Amniotic stem cell (primary cell): ENCODE results near the gene TRAPPC10.

Experiments used
- DNase-seq: peaks from one replicate; lab custom pipeline; 2025; lab: John Stamatoyannopoulos, UW

The TRAPPC10 gene

DNA sequence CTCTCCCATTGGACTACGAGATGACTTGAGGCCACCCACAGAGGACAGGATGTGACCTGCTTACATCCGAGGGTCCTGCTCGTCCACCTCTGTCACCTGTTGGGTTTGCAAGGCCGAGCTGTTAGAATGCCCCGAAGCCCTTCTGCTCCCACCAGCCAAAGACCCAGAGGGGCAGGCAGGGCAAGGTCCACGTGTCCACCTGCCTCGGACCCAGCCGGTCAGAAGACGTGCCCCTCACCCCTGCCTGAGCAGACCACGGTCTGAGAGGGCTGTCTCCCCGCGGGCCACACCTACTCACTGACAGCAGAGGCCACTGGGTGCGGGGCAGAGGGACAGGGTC lies 30.3 kb upstream of the TRAPPC10 start:
- DNase-seq, result no peak

DNA sequence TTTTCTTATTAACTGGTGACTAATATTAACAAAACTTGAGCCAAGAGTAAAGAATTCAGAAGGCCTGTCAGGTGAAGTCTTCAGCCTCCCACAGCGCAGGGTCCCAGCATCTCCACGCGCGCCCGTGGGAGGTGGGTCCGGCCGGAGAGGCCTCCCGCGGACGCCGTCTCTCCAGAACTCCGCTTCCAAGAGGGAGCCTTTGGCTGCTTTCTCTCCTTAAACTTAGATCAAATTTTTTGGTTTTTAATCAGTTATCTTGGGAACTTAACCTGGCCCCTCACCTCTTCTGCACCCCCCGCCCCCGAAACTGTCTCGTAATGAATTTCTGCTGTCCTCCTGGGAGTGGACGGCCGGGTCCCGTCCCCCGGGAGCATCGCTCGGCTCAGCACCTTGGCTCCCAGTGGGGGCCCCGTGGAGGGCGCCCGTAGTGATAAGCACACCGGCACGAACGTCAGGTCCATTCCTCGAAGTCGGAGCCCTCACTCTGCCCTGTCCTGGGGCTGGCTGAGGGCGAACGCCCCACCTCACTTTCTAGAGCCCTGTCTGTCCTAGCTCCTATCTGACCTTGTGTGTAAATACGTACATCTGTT lies 29.5 kb upstream of the TRAPPC10 start:
- no peak for DNase-seq

DNA sequence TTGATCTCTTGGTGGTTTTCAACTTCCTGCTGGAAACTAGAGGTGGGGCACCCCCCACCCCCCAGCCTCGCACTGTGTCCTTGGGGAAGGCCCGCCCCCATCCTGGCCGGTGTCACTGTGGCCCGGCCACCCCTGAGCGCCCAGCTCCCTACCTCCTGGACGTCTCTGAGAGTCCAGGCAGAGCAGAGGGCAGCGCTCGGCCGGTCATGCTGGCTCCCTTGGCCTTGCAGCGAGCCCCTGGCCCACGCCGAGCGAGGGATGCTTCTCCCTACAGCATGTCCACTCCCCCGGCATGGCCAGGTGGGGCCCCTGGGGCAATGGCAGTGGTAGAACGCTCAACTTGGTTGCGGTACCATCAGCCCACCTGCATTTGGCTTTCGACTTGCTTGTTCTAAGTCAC lies 28.7 kb upstream of the TRAPPC10 start:
- DNase-seq, result no peak

DNA sequence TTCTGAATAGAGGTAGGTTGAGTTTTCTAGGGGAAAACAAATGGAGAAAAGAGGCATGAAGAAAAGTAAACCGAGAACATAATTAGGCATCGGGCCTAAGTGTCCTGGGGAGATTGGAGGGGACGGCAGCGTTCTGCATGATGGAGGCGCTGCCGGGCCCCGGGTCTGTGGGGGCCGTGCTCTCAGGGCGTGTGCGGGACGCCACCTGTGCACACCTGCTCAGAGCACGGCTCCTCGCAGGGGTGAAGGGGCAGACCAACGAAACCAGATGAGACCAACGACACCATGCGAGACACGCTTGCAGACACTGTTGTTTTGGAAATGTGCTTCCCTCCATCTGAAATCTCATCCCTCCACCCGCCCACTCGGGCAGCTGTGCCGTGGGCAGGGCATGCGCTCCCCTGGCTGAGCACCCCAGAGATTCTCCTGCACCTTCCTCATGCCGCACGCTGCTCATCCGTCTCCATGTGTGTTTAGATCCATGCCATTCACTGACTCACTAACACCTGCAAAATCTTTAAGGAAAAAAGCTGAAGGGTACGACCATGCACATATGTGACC lies 28.2 kb upstream of the TRAPPC10 start:
- no peak for DNase-seq

DNA sequence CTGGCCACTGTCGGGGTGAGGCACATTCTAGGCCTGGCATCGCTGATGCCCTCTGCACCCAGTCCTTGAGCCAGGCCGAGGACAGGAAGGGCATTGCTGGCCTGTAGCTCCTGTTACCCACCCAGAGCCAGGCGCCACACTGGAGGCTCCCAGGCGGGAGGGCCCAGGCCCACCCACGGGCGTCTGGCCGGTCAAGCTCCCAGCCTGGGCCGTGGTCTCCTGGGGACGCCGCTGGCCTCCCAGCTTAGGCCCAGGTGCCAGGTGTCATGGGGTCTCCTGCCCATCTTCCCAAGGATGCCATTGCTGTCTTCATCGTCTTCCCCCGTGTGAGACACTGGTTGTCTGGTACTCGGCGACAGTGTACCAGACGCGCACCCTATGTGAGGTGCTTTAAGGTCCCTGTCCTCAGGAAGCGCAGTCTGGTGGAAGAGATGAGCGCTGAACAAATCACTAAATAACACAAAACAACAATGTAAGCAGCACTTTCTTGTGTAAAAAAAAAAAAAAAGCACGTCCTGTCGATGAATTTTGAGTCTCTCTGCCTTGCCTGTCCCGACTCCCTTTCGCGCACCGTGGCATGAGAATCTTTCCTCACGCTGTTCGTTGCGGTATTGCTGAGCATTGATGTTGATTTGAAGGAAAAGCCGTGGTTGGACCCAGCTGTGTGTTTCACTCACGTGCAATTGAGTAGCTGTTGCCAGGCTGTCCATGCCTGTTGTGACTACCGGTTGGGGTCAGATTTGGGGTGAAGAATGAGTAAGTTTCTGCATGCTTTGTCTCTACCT lies 27.0 kb upstream of the TRAPPC10 start:
- no peak for DNase-seq

DNA sequence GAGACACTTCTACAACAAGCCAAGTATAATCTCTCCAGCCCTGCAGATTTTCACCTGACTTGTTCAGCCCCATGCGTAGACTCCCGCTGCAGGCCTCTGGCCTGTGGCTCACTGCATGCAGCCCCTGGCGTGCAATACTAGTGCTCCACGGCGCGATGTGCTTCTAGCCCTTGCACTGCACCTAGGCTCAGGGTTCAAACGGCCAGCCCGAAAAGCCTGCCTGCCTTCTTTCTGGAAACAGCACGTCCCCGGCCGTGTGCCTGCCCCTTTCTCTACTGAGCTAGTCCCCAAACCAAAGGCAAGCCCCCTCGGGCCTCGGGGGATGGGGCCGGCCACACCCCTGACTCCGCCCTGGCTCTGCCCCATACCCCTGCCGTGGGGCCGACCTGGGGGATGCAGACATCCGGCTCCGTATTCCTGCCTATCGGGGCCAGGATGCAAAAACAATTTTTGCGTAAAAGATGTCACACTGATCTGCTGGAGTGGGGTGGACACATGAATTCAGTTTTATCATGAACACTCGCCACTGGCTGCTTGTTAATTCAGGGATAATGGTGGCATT lies 26.3 kb upstream of the TRAPPC10 start:
- no peak for DNase-seq

DNA sequence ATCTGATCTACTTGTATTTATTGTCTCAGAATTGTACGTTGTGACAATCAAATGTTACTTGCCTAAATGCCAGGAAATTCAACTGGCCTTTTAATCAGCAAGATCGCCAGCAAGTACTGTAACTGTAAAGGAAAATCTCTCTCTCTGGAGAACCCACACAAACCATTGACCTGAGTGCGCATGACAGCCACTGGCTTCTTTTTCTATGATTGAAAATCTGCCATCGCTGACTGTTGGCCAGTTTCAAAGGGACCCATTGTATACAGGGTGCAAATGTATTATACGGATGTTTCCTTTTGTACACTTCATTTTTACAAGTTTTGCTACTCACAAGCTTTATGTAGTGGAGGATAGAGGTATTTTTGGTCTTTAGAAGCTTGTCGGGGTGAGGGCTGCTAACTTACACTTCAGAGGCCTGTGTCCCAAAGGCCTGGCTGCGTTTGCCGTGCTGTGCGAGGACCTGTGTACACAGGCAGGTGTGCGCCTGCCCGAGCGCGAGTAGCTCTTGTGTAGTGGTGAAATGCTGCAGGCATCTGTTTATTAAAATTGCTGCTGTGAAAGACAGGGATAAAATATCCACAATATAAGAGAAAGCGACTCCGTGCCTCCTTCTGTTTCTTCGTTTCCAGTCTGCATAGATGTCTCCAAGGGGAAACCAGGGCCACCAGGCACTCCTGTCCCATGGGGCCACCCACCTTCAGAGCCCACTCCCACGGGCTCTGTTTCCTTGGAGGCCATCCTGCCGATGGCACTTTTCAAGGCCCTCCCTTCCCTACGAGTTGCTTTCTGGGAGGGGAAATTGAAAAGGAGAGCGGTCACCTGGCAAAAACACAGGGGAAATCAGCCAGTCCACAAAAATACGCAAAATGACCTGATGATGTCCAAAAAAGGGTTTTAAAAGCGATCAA lies 25.3 kb upstream of the TRAPPC10 start:
- DNase-seq, result no peak

DNA sequence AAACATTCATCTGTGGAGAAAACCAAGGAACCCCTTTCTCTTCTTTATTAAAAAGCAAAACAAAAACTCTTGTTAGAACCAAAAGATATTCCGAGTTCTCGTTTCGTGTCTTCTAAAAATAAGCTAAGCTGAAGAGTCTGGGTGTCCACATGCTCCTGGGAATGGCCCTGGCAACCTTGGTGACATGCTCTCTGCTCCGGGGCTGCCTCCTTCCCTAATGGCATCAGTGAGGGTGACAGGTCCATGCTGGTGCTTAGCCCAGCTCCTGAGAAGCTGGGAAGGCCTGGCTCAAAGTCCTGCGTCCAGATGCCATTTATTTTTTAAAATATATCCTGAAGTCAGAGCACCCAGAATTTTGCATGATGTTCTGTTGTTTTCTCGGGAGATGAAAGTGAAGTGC lies 24.6 kb upstream of the TRAPPC10 start:
- DNase-seq, result no peak

DNA sequence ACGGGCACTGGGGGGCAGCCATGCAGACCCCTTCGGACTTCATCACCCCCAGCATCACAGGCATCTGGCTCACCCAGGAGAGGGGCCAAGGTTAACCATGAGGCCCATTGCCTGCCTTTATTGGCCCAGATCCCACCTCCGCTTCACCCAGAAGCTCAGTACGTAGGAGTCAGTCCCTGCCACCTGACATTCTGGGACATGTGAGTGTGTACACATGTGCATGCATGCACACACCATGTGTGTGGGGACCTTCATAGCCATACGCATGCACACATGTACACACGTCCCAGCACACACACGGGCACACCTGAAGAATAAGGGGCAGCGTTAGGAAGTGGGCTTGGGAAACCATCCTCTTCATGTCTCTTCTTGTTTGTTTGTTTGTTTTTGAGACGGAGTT lies 24.1 kb upstream of the TRAPPC10 start:
- DNase-seq, result no peak

DNA sequence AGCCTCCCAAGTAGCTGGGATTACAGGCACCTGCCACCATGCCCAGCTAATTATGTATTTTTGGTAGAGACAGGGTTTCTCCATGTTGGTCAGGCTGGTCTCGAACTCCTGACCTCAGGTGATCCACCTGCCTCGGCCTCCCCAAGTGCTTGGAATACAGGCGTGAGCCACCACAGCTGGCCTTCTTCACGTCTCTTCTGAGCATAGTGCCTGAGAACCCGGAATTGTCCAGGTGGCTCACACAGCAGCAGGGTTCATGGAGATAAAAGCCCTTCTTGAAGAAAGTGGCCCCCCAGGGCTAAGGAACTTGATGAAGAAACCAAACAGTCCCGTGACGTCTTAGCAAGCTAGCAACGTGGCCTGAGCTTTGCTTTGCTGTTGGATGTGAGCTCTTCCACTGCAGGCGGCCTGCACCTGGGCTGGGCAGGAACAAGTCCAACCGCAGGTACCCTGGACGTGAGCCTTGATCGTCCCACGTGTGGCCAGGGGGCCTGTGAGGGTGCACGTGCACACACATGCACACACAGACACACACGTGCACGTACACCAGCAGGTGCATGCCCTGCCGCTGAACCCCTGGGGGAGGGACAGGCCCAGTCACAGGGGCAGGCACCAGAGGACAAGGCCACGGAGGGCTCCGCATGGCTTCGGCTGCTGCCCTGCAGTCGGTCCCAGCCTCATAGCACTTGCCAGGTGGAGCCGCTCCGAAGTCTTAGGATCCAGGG lies 23.4 kb upstream of the TRAPPC10 start:
- no peak for DNase-seq

DNA sequence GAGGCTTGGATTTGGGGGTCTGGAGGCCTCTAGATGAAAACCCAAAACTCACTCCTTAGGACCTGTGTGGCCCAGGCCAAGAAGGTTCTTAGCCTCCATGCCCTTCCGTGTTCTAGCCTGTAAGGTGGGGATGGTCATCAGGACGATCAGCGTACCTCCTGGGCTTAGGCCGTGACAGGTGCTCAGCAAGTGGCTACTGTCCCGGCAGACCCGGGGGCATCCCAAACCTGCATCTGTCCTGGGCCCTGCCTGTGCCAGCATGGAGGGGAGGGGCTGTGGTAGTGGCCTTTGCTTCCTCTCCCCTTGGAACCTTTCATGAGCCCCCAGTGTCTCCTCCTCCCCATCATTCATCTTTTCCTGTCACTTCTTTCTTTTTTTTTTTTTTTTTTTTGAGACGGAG lies 22.7 kb upstream of the TRAPPC10 start:
- no peak for DNase-seq

DNA sequence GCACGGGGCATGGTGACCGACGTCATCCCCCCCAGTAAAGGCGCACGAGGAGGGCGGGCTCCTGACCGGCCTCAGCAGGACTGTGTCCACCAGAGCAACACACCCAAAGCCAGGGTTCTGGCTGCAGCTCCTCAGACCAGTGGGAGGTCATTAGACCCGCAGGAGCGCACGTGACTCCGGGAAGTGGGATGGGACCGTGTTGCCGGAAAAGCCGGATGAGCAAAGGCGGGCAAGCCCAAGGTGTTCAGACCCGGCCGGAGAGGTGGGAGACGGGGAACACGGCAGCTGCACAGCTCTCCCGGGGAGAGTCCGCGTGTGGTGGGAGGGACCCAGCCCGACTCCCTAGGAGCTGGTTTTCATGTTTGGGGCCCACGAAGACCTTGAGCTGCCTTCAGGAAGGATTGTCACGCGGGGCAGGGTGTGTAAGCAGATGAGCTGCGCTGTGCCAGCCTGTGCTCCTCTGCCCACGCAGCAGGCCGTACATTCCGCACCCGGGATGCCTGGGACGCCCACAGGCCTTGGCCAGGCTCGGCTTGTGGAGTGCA lies 20.6 kb upstream of the TRAPPC10 start:
- DNase-seq, result no peak

DNA sequence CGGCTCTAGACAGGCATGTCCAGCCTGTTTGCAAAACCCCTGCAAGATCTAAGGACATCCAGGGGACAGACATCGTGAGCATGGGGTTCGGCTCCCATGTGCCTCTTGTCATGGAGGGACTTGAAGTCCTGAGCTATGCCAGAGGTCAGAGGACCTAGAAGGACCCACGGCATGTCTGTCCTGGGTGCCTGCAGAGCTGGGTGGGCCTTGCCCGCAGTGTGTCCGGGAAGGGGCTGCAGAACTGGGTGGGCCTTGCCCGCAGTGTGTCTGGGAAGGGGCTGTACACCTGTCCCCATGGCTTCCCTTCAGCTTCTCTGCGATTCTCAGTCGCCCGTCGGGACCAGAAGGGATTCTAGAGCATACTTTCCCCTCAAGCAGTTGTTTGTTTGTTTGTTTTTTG lies 20.0 kb upstream of the TRAPPC10 start:
- DNase-seq, result no peak

DNA sequence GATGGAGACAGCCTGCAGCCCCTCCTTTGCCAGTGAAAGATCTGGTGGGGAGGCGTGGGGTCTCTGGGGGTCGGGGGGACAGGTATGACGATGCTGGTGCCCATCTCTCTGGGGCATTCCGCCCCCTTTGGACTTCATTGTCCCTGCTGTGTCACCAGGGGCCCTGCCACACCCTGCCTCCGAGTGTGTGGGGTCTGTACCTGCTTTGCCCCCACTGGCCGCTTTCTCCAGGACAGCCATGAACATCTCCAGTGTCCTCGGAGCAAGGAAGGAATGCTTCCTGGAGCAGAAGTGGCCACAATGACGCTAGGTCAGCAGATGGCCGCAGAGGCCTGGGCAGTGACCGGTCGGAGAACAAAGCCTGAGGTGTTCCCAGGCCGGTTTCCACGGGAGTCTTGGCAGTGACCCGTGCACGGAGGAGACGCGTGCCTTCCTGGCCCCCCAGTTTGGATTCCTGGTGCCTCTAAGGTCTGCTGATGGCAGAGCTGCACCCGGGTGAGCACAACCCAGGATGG lies 18.6 kb upstream of the TRAPPC10 start:
- no peak for DNase-seq

DNA sequence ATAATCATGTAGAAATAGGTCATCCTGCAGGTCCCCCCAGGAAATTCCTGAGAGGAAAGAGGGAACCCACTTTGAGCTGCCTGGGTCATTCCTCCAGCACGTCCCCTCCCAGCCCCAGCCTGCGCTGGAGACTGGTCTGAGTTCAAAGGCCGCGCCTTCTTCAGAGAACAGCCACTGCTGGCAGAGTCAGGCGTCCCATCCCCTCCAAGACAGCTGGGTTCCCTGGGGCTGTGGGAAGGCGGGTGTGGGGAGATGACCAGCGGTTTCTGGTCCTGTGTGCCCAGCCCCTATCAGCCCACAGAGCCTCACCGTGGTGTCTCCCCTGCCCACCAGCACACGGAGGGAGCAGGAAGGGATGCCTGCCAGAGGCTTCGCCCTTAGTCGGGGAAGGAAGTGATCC lies 18.0 kb upstream of the TRAPPC10 start:
- DNase-seq, result no peak

DNA sequence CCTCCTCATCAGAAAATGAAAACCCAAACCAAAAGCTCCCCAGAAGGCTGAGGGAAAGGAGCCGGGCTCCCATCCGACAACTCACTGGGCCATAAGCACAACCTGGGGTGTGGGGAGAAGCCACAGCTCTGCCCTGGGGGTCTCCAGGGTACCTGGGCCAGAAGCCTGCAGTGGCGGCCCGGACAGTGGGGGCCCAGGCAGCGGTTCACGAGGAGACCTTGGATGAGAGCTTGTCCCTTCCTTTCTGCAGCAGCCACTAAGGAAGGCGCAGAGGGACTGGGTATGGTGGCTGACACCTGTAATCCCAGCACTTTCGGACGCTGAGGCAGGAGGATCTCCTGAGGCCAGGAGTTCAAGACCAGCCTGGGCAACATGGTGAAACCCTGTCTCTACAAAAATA lies 17.5 kb upstream of the TRAPPC10 start:
- DNase-seq, result no peak

DNA sequence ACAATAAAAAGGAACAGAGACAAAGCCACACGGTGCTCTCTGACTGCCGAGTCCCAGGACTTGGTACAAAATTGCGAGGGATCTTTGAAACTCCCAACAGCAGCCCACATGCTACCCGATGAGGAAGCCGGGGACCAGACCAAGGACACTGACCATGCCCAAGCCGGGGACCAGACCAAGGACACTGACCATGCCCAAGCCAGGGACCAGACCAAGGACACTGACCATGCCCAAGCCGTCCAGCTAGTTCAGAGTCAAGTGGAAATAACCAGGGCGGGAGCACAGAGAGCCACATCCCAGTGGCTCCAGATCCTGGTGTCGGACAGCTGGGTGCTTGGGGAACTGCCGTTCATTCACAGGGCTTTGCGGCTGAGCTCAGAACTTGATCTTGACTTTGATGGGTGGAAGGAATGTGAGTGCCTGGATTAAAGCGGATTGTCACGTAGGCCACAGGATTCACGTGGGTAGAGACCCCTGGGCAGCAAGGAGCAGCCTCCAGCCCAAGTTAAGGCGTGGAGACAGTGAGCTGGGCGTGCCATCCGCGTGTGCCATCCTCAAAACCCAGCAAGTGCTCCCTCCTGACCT lies 16.5 kb upstream of the TRAPPC10 start:
- DNase-seq, result no peak

DNA sequence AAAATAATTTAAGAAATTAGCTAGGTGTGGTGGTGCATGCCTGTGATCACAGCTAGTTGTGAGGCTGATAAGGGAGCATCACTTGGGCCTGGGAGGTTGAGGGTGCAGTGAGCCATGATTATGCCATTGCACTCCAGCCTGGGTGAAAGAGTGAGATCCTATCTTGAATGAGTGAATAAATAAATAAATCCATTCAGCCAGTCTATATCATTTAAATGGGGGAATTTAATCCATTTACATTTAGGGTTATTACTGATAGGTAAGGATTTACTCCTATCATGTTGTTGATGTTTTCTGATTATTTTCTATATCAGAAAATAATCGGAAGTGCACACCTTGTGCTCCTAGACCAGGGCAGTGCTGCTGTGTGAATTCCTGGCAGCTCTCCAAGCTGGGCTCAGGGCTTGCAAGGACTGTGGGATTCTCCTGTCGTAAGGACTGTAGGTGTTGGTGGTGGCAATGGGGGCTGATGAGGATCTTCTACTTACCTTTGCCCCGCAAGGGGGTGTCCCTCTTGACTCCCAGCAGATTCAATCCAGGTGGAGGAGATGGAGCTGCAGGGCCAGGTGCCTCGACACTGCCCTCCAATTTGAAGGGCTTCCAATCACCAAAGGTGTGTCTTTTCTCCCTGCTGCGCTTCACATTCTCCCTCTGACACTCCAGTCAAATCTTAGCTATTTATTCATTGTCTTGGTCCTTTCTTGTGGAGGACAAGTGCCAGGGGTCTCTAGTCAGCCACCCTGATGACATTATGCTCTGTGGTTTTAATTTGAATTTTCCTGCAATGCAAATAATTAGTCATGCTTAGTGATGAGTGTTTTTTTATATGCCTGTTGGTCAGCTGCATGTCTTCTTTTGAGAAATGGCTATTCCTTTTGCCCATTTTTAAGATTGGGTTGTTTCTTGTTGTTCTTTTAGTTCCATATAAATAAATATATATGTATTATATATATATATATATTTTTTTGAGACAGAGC lies 14.1 kb upstream of the TRAPPC10 start:
- no peak for DNase-seq

DNA sequence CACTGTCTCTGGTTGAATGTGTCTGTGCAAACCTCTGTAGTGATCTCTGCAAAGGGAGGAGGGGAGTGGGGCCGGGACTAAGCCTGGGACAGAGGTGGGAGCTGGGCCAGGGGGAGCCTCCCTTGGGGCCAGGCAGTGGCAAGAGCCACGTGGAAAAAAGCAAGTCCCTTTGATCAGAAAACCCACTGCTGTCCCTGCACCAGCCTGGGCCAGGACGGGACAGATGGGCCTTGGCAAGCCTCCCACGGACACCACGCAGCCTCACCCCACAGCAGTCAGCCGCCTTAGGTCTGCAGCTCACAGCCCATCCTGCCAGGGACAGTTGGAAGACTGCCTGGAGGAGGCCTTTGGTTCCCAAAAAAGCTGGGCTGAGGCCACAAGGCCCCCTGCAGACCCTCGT lies 11.7 kb upstream of the TRAPPC10 start:
- no peak for DNase-seq

DNA sequence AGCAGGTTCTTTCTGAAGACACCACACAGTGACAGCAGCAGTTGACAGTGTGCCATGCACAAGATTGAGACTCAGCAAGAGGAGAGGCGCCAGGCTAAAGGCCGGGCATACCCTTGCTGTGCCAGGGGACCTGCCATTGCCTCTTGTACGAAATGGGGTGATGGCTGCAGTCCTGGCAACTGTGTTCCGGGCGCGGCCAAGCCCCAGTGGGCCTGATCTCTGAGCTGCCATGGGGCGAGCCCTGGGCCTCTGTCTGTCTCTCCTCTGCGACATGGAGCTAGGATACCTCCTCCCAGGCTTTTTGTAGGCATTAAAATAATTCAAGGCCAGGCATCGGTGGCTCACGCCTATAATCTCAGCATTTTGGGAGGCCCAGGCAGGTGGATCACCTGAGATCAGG lies 9.6 kb upstream of the TRAPPC10 start:
- no peak for DNase-seq
